Left ventricle myocardium inferior (tissue), 1 donor: ENCODE data around the gene TAF4. TPM values are rescaled to one million over a fixed set of nuclear protein-coding genes. Genes with fewer than 3 reads are reported as not detected.
"Not testable (repeated sequence)": the region's sequence is repeated elsewhere in the genome, so short reads cannot be mapped to it uniquely, and the experiment has no call there.

ENCODE experiments used
- DNase-seq: peaks from one replicate; pipeline ENCODE4 v3.0.0-alpha.2; 2020
- H3K27ac ChIP-seq: fragments of 200-600 bp; replicated peaks from 2 replicates; pipeline ENCODE4 v1.8.0; 2021
- H3K27me3 ChIP-seq: fragments of 200-600 bp; 2 replicates; pipeline ENCODE4 v1.8.0; 2021; ENCODE audit warnings: low read depth
- H3K36me3 ChIP-seq: fragments of 200-600 bp; 2 replicates; pipeline ENCODE4 v1.8.0; 2021
- H3K4me1 ChIP-seq: fragments of 200-600 bp; 2 replicates; pipeline ENCODE4 v1.8.0; 2021
- H3K4me3 ChIP-seq: fragments of 200-600 bp; 2 replicates; pipeline ENCODE4 v1.8.0; 2021; ENCODE audit warnings: mild to moderate bottlenecking, moderate library complexity
- H3K9me3 ChIP-seq: fragments of 200-600 bp; replicated peaks from 2 replicates; pipeline ENCODE4 v1.8.0; 2021
- CTCF ChIP-seq: fragments of 200-600 bp; IDR thresholded peaks from 2 replicates; pipeline ENCODE4 v1.8.0; 2021; ENCODE audit warnings: antibody characterized with exemption, mild to moderate bottlenecking, borderline replicate concordance
- intact Hi-C: fragments of 100-400 bp; cut with micrococcal nuclease; formaldehyde crosslinking; loops from one replicate; pipeline ENCODE4 v1.11.0; 2022
- total RNA-seq: library from RNA; stranded (reverse); fragmentation: NEBNext Ultra II Directional; extraction: Animal tissue kit (Norgen Biotek cat#: 25700); gene quantifications from one replicate; pipeline ENCODE4 v1.2.1, GENCODE V29; 2021
- donor health status: DM: no; HTN: yes; CAD: no; lungs with severe emphysema.

The TAF4 gene
- total RNA-seq, 1 donor from 2014 or later, result 11.8 TPM

GRCh38 chr20:61982191-61982950 lies 83.3 kb downstream of the TAF4 start:
- peaks cover 43% of the 10 kb centered on the region for H3K36me3 ChIP-seq
- no peaks in the 10 kb centered on the region for H3K27me3 ChIP-seq
- intact Hi-C loops, result no loop called here
- no peak overlapping the region for H3K27ac ChIP-seq
- H3K4me1 ChIP-seq, result peaks cover 20% of the 10 kb centered on the region
- H3K9me3 ChIP-seq, result no peaks in the 10 kb centered on the region
- TF ChIP-seq CTCF, result no peak
- no peak overlapping the region for H3K4me3 ChIP-seq
- no peak for DNase-seq

GRCh38 chr20:61981691-61982090 lies 84.0 kb downstream of the TAF4 start:
- H3K27me3 ChIP-seq, DNase-seq, H3K4me3 ChIP-seq, intact Hi-C loops, H3K9me3 ChIP-seq, H3K27ac ChIP-seq: not testable (repeated sequence)
- peaks cover 39% of the 10 kb centered on the region for H3K36me3 ChIP-seq
- H3K4me1 ChIP-seq, result peaks cover 15% of the 10 kb centered on the region

- peak; percentile 46 for DNase-seq
- Histone ChIP-seq H3K4me1 (peaks cover 11% of the 10 kb centered on the region), H3K27me3 (no peaks in the 10 kb centered on the region), H3K27ac (no peak overlapping the region), H3K9me3 (no peaks in the 10 kb centered on the region), H3K36me3 (peaks cover 45% of the 10 kb centered on the region), H3K4me3 (no peak overlapping the region)
- peak; percentile 65 for TF ChIP-seq CTCF
- intact Hi-C loops, result no loop called here
Measured at GRCh38 chr20:61980647-61981583, 84.8 kb downstream of the TAF4 start.

GRCh38 chr20:61979701-61980635 lies 85.7 kb downstream of the TAF4 start:
- H3K27ac ChIP-seq, result no peak overlapping the region
- peaks cover 4% of the 10 kb centered on the region for H3K4me1 ChIP-seq
- intact Hi-C loops, result no loop called here
- no peaks in the 10 kb centered on the region for H3K9me3 ChIP-seq
- H3K27me3 ChIP-seq, result no peaks in the 10 kb centered on the region
- DNase-seq, result no peak
- no peak for TF ChIP-seq CTCF
- no peak overlapping the region for H3K4me3 ChIP-seq
- H3K36me3 ChIP-seq, result peaks cover 46% of the 10 kb centered on the region

GRCh38 chr20:61979090-61979489 lies 86.6 kb downstream of the TAF4 start:
- no peak overlapping the region for H3K27ac ChIP-seq
- H3K36me3 ChIP-seq, result peaks cover 50% of the 10 kb centered on the region
- H3K4me1 ChIP-seq, result peaks cover 4% of the 10 kb centered on the region
- TF ChIP-seq CTCF, result no peak
- no peaks in the 10 kb centered on the region for H3K9me3 ChIP-seq
- intact Hi-C loops, result no loop called here
- no peak for DNase-seq
- no peak overlapping the region for H3K4me3 ChIP-seq
- H3K27me3 ChIP-seq, result no peaks in the 10 kb centered on the region
